OCI-LY3 (cell line): ENCODE measurements around the gene PSMF1.

Experiments
- EZH2phosphoT487 ChIP-seq: fragments of 200-600 bp; shearing (Covaris generic); IDR thresholded peaks from 2 replicates; pipeline ENCODE4 v1.6.1; 2018; ENCODE audit warnings: antibody characterized with exemption, mixed run types, low read depth
- TF ChIP-seq, protein P1 (sequence below): fragments of 200-600, 300-600 bp; sonication (generic); IDR thresholded peaks from 2 replicates; pipeline ENCODE4 v1.5.1; 2014; ENCODE audit warnings: antibody characterized with exemption, low read length, low read depth

DNA sequence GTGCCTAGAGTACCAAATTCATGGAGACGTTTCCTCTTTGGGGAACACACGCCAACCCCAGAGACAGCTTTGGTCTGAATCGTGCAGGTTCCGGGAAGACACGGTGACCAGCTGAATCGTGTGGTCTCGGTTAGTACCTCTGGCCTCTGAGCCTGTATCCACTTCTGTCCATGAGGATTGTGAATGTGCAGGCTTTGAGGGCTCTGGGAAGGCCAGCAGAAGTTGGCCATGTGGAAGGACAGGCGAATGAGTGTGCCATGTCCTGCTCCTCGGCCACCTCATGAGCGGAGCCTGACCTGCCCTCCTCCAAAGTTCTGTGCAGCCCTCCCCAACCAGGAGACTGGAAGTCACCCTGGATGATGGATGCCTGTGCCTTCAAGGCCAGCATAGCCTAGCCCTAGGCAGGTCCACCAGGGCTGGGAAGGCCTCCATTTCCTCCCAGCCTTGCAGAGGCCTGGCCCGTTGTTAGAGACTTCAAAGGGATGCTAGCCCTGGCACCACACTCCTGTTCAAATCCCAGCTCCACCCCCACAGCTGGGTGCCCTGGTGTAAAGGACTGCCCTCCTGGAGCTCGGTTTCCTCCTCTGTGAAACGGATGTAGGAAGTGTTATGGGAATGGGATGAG lies 68.1 kb downstream of the PSMF1 start:
- TF ChIP-seq, protein P1, sequence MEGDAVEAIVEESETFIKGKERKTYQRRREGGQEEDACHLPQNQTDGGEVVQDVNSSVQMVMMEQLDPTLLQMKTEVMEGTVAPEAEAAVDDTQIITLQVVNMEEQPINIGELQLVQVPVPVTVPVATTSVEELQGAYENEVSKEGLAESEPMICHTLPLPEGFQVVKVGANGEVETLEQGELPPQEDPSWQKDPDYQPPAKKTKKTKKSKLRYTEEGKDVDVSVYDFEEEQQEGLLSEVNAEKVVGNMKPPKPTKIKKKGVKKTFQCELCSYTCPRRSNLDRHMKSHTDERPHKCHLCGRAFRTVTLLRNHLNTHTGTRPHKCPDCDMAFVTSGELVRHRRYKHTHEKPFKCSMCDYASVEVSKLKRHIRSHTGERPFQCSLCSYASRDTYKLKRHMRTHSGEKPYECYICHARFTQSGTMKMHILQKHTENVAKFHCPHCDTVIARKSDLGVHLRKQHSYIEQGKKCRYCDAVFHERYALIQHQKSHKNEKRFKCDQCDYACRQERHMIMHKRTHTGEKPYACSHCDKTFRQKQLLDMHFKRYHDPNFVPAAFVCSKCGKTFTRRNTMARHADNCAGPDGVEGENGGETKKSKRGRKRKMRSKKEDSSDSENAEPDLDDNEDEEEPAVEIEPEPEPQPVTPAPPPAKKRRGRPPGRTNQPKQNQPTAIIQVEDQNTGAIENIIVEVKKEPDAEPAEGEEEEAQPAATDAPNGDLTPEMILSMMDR = no peak
- TF ChIP-seq EZH2phosphoT487 = no peak
